NCI-H1930 (cell line): ENCODE data around the gene NEB.

Experiments used
- DNase-seq, 2 experiments: peaks; one replicate each; lab custom pipeline; 2025; lab: John Stamatoyannopoulos, UW

The NEB gene

GRCh38 chr2:151475071-151475470 is 259.2 kb downstream of the NEB start:
- no peak for DNase-seq

- DNase-seq: no peak
Measured at GRCh38 chr2:151472966-151473365, 261.3 kb downstream of the NEB start.

GRCh38 chr2:151470556-151470955 is 263.7 kb downstream of the NEB start:
- no peak for DNase-seq

- DNase-seq: no peak
Measured at GRCh38 chr2:151465771-151466170, 268.5 kb downstream of the NEB start.

GRCh38 chr2:151459358-151459757 is 274.9 kb downstream of the NEB start:
- DNase-seq: no peak

- no peak for DNase-seq
Measured at GRCh38 chr2:151439127-151439526, 295.1 kb downstream of the NEB start.

- DNase-seq: no peak
Measured at GRCh38 chr2:151438506-151438905, 295.8 kb downstream of the NEB start.

GRCh38 chr2:151437630-151438029 is 296.6 kb downstream of the NEB start:
- DNase-seq: no peak
